ENCODE results near the gene MYL6B.
"Not testable (repeated sequence)": the region's sequence is repeated elsewhere in the genome, so short reads cannot be mapped to it uniquely, and the experiment has no call there.

The MYL6B gene

GRCh38 chr12:56114084-56114483 lies 38.3 kb upstream of the MYL6B start:
- Histone ChIP-seq H3K27me3 (ENCODE audit: control insufficient read depth in 1 of 2, insufficient read depth in 2 of 2, low read length in 2 of 2) (no peaks in the 10 kb centered on the region), H3K4me1 (ENCODE audit: control insufficient read depth in 1 of 2, insufficient read depth in 2 of 2, low read length in 2 of 2) (peaks cover 7 to 12% of the 10 kb centered on the region in 2 donors), H3K36me3 (ENCODE audit: control insufficient read depth in 1 of 2, insufficient read depth in 2 of 2, low read length in 2 of 2) (peaks cover 28 to 56% of the 10 kb centered on the region in 2 donors), H3K9ac (ENCODE audit: low read depth in 1 of 2, low read length in 2 of 2) (no peak overlapping the region), H3K9me3 (ENCODE audit: control insufficient read depth in 1 of 2, low read length in 2 of 2) (no peaks in the 10 kb centered on the region), H3K4me3 (ENCODE audit: low read depth in 1 of 2, low read length in 2 of 2) (no peak overlapping the region), H3K27ac (ENCODE audit: low read depth, low read length) (no peak overlapping the region)

GRCh38 chr12:56115329-56115728 lies 37.1 kb upstream of the MYL6B start:
- peak overlapping the region; percentile 90 to 91 for H3K4me3 ChIP-seq (ENCODE audit: low read depth in 1 of 2, low read length in 2 of 2)
- peaks cover 21 to 43% of the 10 kb centered on the region in 2 donors for H3K36me3 ChIP-seq (ENCODE audit: control insufficient read depth in 1 of 2, insufficient read depth in 2 of 2, low read length in 2 of 2)
- peaks cover 19 to 20% of the 10 kb centered on the region in 2 donors for H3K4me1 ChIP-seq (ENCODE audit: control insufficient read depth in 1 of 2, insufficient read depth in 2 of 2, low read length in 2 of 2)
- H3K9ac ChIP-seq (ENCODE audit: low read depth in 1 of 2, low read length in 2 of 2) = peak overlapping the region; percentile 89 to 92
- H3K9me3 ChIP-seq (ENCODE audit: control insufficient read depth in 1 of 2, low read length in 2 of 2) = no peaks in the 10 kb centered on the region
- no peaks in the 10 kb centered on the region for H3K27me3 ChIP-seq (ENCODE audit: control insufficient read depth in 1 of 2, insufficient read depth in 2 of 2, low read length in 2 of 2)
- H3K27ac ChIP-seq (ENCODE audit: low read depth, low read length) = peak overlapping the region; percentile 64

GRCh38 chr12:56116267-56117081 lies 35.9 kb upstream of the MYL6B start, which contains the start of gene RPL41:
TSS of gene RPL41 (plus strand) at chr12:56116633.
- Histone ChIP-seq H3K9ac (ENCODE audit: low read depth in 1 of 2, low read length in 2 of 2) (peak within 1 kb of the TSS; percentile 89 to 92), H3K4me1 (ENCODE audit: control insufficient read depth in 1 of 2, insufficient read depth in 2 of 2, low read length in 2 of 2) (peaks cover 19 to 20% of the 10 kb centered on the region in 2 donors), H3K27ac (ENCODE audit: low read depth, low read length) (peak within 1 kb of the TSS; percentile 91), H3K27me3 (ENCODE audit: control insufficient read depth in 1 of 2, insufficient read depth in 2 of 2, low read length in 2 of 2) (no peaks in the 10 kb centered on the region), H3K36me3 (ENCODE audit: control insufficient read depth in 1 of 2, insufficient read depth in 2 of 2, low read length in 2 of 2) (peaks cover 10 to 42% of the 10 kb centered on the region in 2 donors), H3K4me3 (ENCODE audit: low read depth in 1 of 2, low read length in 2 of 2) (peak within 1 kb of the TSS; percentile 90 to 91), H3K9me3 (ENCODE audit: control insufficient read depth in 1 of 2, low read length in 2 of 2) (no peaks in the 10 kb centered on the region)

GRCh38 chr12:56117082-56117706 lies 35.2 kb upstream of the MYL6B start:
- H3K9me3 ChIP-seq (ENCODE audit: control insufficient read depth in 1 of 2, low read length in 2 of 2); H3K27me3 ChIP-seq (ENCODE audit: control insufficient read depth in 1 of 2, insufficient read depth in 2 of 2, low read length in 2 of 2): not testable (repeated sequence)
- H3K27ac ChIP-seq (ENCODE audit: low read depth, low read length) = peak overlapping the region; percentile 91
- peak overlapping the region; percentile 89 to 92 for H3K9ac ChIP-seq (ENCODE audit: low read depth in 1 of 2, low read length in 2 of 2)
- peaks cover 19 to 20% of the 10 kb centered on the region in 2 donors for H3K4me1 ChIP-seq (ENCODE audit: control insufficient read depth in 1 of 2, insufficient read depth in 2 of 2, low read length in 2 of 2)
- peaks cover 8 to 44% of the 10 kb centered on the region in 2 donors for H3K36me3 ChIP-seq (ENCODE audit: control insufficient read depth in 1 of 2, insufficient read depth in 2 of 2, low read length in 2 of 2)
- peak overlapping the region; percentile 90 to 91 for H3K4me3 ChIP-seq (ENCODE audit: low read depth in 1 of 2, low read length in 2 of 2)

- Histone ChIP-seq H3K9ac (ENCODE audit: low read depth in 1 of 2, low read length in 2 of 2) (peak within 1 kb of the TSS; percentile 92 to 93), H3K27me3 (ENCODE audit: control insufficient read depth in 1 of 2, insufficient read depth in 2 of 2, low read length in 2 of 2) (no peaks in the 10 kb centered on the region), H3K9me3 (ENCODE audit: control insufficient read depth in 1 of 2, low read length in 2 of 2) (no peaks in the 10 kb centered on the region), H3K36me3 (ENCODE audit: control insufficient read depth in 1 of 2, insufficient read depth in 2 of 2, low read length in 2 of 2) (peaks cover 4 to 40% of the 10 kb centered on the region in 2 donors), H3K4me3 (ENCODE audit: low read depth in 1 of 2, low read length in 2 of 2) (peak within 1 kb of the TSS; percentile 90 to 91), H3K4me1 (ENCODE audit: control insufficient read depth in 1 of 2, insufficient read depth in 2 of 2, low read length in 2 of 2) (peaks cover 19 to 20% of the 10 kb centered on the region in 2 donors), H3K27ac (ENCODE audit: low read depth, low read length) (peak within 1 kb of the TSS; percentile 92)
Measured at GRCh38 chr12:56117778-56118687, 34.4 kb upstream of the MYL6B start, which contains the start of gene ZC3H10. TSS of gene ZC3H10 (plus strand) at chr12:56118266. CDS start at chr12:56120563, 2,297 bp downstream.

- peak overlapping the region; percentile 92 to 93 for H3K9ac ChIP-seq (ENCODE audit: low read depth in 1 of 2, low read length in 2 of 2)
Measured at GRCh38 chr12:56118688-56119357, 33.6 kb upstream of the MYL6B start.

GRCh38 chr12:56119361-56119796 lies 33.0 kb upstream of the MYL6B start:
- Histone ChIP-seq H3K4me3 (ENCODE audit: low read depth in 1 of 2, low read length in 2 of 2) (peak overlapping the region in 1 of 2 donors; percentile 90), H3K4me1 (ENCODE audit: control insufficient read depth in 1 of 2, insufficient read depth in 2 of 2, low read length in 2 of 2) (peaks cover 19 to 20% of the 10 kb centered on the region in 2 donors), H3K27ac (ENCODE audit: low read depth, low read length) (peak overlapping the region; percentile 92), H3K36me3 (ENCODE audit: control insufficient read depth in 1 of 2, insufficient read depth in 2 of 2, low read length in 2 of 2) (peaks cover 0 to 26% of the 10 kb centered on the region in 2 donors), H3K9me3 (ENCODE audit: control insufficient read depth in 1 of 2, low read length in 2 of 2) (no peaks in the 10 kb centered on the region), H3K9ac (ENCODE audit: low read depth in 1 of 2, low read length in 2 of 2) (peak overlapping the region in 1 of 2 donors; percentile 93), H3K27me3 (ENCODE audit: control insufficient read depth in 1 of 2, insufficient read depth in 2 of 2, low read length in 2 of 2) (no peaks in the 10 kb centered on the region)

More at GRCh38 chr12:56118688-56119357, 33.6 kb upstream of the MYL6B start:
- H3K9me3 ChIP-seq (ENCODE audit: control insufficient read depth in 1 of 2, low read length in 2 of 2) = no peaks in the 10 kb centered on the region
- peaks cover 19 to 20% of the 10 kb centered on the region in 2 donors for H3K4me1 ChIP-seq (ENCODE audit: control insufficient read depth in 1 of 2, insufficient read depth in 2 of 2, low read length in 2 of 2)
- peak overlapping the region; percentile 92 for H3K27ac ChIP-seq (ENCODE audit: low read depth, low read length)
- peaks cover under 1 to 32% of the 10 kb centered on the region in 2 donors for H3K36me3 ChIP-seq (ENCODE audit: control insufficient read depth in 1 of 2, insufficient read depth in 2 of 2, low read length in 2 of 2)
- peak overlapping the region; percentile 77 to 90 for H3K4me3 ChIP-seq (ENCODE audit: low read depth in 1 of 2, low read length in 2 of 2)
- H3K27me3 ChIP-seq (ENCODE audit: control insufficient read depth in 1 of 2, insufficient read depth in 2 of 2, low read length in 2 of 2) = no peaks in the 10 kb centered on the region

GRCh38 chr12:56120158-56120846 lies 32.1 kb upstream of the MYL6B start:
- H3K9ac ChIP-seq (ENCODE audit: low read depth in 1 of 2, low read length in 2 of 2) = peak overlapping the region in 1 of 2 donors; percentile 93
- no peak overlapping the region for H3K27ac ChIP-seq (ENCODE audit: low read depth, low read length)

More at GRCh38 chr12:56120158-56120846, 32.1 kb upstream of the MYL6B start:
- Histone ChIP-seq H3K9me3 (ENCODE audit: control insufficient read depth in 1 of 2, low read length in 2 of 2) (no peaks in the 10 kb centered on the region), H3K36me3 (ENCODE audit: control insufficient read depth in 1 of 2, insufficient read depth in 2 of 2, low read length in 2 of 2) (peaks cover 0 to 26% of the 10 kb centered on the region in 2 donors), H3K4me1 (ENCODE audit: control insufficient read depth in 1 of 2, insufficient read depth in 2 of 2, low read length in 2 of 2) (peaks cover 18 to 21% of the 10 kb centered on the region in 2 donors), H3K4me3 (ENCODE audit: low read depth in 1 of 2, low read length in 2 of 2) (no peak overlapping the region), H3K27me3 (ENCODE audit: control insufficient read depth in 1 of 2, insufficient read depth in 2 of 2, low read length in 2 of 2) (no peaks in the 10 kb centered on the region)

All from duodenal mucosa (tissue), 2 donors.